ENCODE data around the gene CHCHD10.

DNA sequence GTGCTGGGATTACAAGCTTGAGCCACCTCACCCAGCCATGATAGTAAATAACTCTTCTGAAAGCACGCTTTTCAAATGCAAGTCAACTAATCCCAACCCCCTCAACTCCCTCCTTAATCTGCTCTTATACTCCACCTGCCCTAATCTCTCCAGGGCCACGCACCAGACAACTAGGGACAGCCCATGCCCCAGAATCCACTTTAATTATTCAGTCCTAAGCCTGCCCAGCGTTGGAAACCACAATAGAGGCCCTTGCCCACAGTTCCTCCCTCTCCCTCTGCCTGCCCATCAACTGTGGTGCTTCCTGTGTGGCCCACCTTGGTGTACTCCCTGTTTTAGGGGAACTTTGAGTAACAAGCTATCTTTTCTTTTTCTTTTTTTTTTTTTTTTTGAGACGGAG is 10.9 kb downstream of the CHCHD10 start:
- TF ChIP-seq CTCF (IDR thresholded peaks at IDR 0.05) (no peak), POLR2A (IDR thresholded peaks at IDR 0.05) (no peak), POLR2AphosphoS5 (IDR thresholded peaks at IDR 0.05; ENCODE audit: insufficient read depth in 1 of 2, low read depth in 1 of 2) (no peak)
